ENCODE data around the gene DENND4A. TPM values are rescaled to one million over a fixed set of nuclear protein-coding genes. Genes with fewer than 3 reads are reported as not detected.

Gene DENND4A
- total RNA-seq, 1 donor from 2014 or later = 17.1 TPM

- Mint-ChIP-seq H3K27me3 (ENCODE audit: unreplicated experiment) (no peaks in the 10 kb centered on the region), H3K36me3 (ENCODE audit: low read depth, unreplicated experiment) (peaks cover 4% of the 10 kb centered on the region), H3K9me3 (ENCODE audit: unreplicated experiment) (no peaks in the 10 kb centered on the region), H3K27ac (ENCODE audit: unreplicated experiment) (no peak overlapping the region), H3K4me1 (ENCODE audit: unreplicated experiment) (no peaks in the 10 kb centered on the region), H3K4me3 (ENCODE audit: unreplicated experiment) (no peak overlapping the region)
- no peak for DNase-seq (ENCODE audit: low spot score)
- TF ChIP-seq, protein P1, sequence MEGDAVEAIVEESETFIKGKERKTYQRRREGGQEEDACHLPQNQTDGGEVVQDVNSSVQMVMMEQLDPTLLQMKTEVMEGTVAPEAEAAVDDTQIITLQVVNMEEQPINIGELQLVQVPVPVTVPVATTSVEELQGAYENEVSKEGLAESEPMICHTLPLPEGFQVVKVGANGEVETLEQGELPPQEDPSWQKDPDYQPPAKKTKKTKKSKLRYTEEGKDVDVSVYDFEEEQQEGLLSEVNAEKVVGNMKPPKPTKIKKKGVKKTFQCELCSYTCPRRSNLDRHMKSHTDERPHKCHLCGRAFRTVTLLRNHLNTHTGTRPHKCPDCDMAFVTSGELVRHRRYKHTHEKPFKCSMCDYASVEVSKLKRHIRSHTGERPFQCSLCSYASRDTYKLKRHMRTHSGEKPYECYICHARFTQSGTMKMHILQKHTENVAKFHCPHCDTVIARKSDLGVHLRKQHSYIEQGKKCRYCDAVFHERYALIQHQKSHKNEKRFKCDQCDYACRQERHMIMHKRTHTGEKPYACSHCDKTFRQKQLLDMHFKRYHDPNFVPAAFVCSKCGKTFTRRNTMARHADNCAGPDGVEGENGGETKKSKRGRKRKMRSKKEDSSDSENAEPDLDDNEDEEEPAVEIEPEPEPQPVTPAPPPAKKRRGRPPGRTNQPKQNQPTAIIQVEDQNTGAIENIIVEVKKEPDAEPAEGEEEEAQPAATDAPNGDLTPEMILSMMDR (IDR thresholded peaks at IDR 0.05; ENCODE audit: unreplicated experiment) = no peak
Observed at GRCh38 chr15:65688462-65688861, 103.6 kb downstream of the DENND4A start.

- Mint-ChIP-seq H3K36me3 (ENCODE audit: low read depth, unreplicated experiment) (no peaks in the 10 kb centered on the region), H3K9me3 (ENCODE audit: unreplicated experiment) (no peaks in the 10 kb centered on the region), H3K27me3 (ENCODE audit: unreplicated experiment) (no peaks in the 10 kb centered on the region), H3K4me1 (ENCODE audit: unreplicated experiment) (no peaks in the 10 kb centered on the region), H3K27ac (ENCODE audit: unreplicated experiment) (no peak overlapping the region), H3K4me3 (ENCODE audit: unreplicated experiment) (no peak overlapping the region)
- DNase-seq (ENCODE audit: low spot score) = no peak
- TF ChIP-seq, protein P1 (IDR thresholded peaks at IDR 0.05; ENCODE audit: unreplicated experiment) = no peak
Observed at GRCh38 chr15:65682404-65682911, 109.6 kb downstream of the DENND4A start.

- Mint-ChIP-seq H3K27me3 (ENCODE audit: unreplicated experiment) (no peaks in the 10 kb centered on the region), H3K27ac (ENCODE audit: unreplicated experiment) (no peak overlapping the region), H3K4me3 (ENCODE audit: unreplicated experiment) (no peak overlapping the region), H3K9me3 (ENCODE audit: unreplicated experiment) (no peaks in the 10 kb centered on the region), H3K4me1 (ENCODE audit: unreplicated experiment) (no peaks in the 10 kb centered on the region), H3K36me3 (ENCODE audit: low read depth, unreplicated experiment) (no peaks in the 10 kb centered on the region)
- TF ChIP-seq, protein P1 (IDR thresholded peaks at IDR 0.05; ENCODE audit: unreplicated experiment) = no peak
- no peak for DNase-seq (ENCODE audit: low spot score)
Observed at GRCh38 chr15:65680544-65680943, 111.5 kb downstream of the DENND4A start.

DNA sequence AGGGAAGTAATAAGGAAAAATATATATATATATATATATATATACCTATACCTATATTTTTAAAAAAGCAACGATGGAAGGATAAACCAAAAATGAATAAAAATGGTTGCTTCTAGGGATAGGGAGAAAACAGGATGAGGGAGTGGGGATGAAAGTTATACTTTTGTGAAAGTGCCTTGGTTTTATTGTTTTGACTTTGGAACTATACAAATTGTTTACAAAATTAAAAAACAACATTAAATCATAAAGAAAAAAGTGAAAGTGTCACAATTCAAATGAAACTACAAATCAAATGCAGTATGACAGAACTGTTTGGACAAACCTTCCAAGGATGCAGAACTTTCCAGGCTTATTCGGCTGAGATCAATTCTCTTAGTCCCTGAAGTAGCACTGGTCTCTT, 116.0 kb downstream of the DENND4A start:
- Mint-ChIP-seq H3K36me3 (ENCODE audit: low read depth, unreplicated experiment) (no peaks in the 10 kb centered on the region), H3K4me3 (ENCODE audit: unreplicated experiment) (no peak overlapping the region), H3K4me1 (ENCODE audit: unreplicated experiment) (no peaks in the 10 kb centered on the region), H3K27me3 (ENCODE audit: unreplicated experiment) (no peaks in the 10 kb centered on the region), H3K27ac (ENCODE audit: unreplicated experiment) (no peak overlapping the region), H3K9me3 (ENCODE audit: unreplicated experiment) (no peaks in the 10 kb centered on the region)
- DNase-seq (ENCODE audit: low spot score) = no peak
- TF ChIP-seq, protein P1 (IDR thresholded peaks at IDR 0.05; ENCODE audit: unreplicated experiment) = no peak

- TF ChIP-seq, protein P1 (IDR thresholded peaks at IDR 0.05; ENCODE audit: unreplicated experiment) = no peak
- H3K36me3 Mint-ChIP-seq (ENCODE audit: low read depth, unreplicated experiment) = no peaks in the 10 kb centered on the region
Observed at GRCh38 chr15:65675551-65675950, 116.5 kb downstream of the DENND4A start.

More at GRCh38 chr15:65675551-65675950, 116.5 kb downstream of the DENND4A start:
- H3K4me3 Mint-ChIP-seq (ENCODE audit: unreplicated experiment) = no peak overlapping the region
- H3K9me3 Mint-ChIP-seq (ENCODE audit: unreplicated experiment) = no peaks in the 10 kb centered on the region
- H3K27ac Mint-ChIP-seq (ENCODE audit: unreplicated experiment) = no peak overlapping the region
- no peak for DNase-seq (ENCODE audit: low spot score)
- no peaks in the 10 kb centered on the region for H3K27me3 Mint-ChIP-seq (ENCODE audit: unreplicated experiment)
- H3K4me1 Mint-ChIP-seq (ENCODE audit: unreplicated experiment) = no peaks in the 10 kb centered on the region

Measured in endothelial cell (in vitro differentiated cells).